NT2/D1 (cell line): ENCODE measurements around the gene KRT31.

Experiments used
- DNase-seq: peaks from one replicate; pipeline ENCODE4 v3.0.0-alpha.2; 2011; ENCODE audit warnings: low read depth, low spot score
- H3K27me3 ChIP-seq: 2 replicates; pipeline ENCODE4 v1.6.0; 2011; ENCODE audit warnings: mild to moderate bottlenecking; ENCODE audit not compliant: insufficient read length, insufficient read depth
- H3K36me3 ChIP-seq: 2 replicates; pipeline ENCODE4 v1.6.1; 2011; ENCODE audit warnings: mild to moderate bottlenecking, low read length, mixed read lengths; ENCODE audit not compliant: insufficient read depth, insufficient read length
- H3K4me1 ChIP-seq: 2 replicates; pipeline ENCODE4 v1.5.1; 2011; ENCODE audit not compliant: insufficient read depth, insufficient read length
- H3K4me3 ChIP-seq: 2 replicates; pipeline ENCODE4 v1.5.1; 2011; ENCODE audit warnings: low read depth; ENCODE audit not compliant: insufficient read length
- H3K9ac ChIP-seq: 2 replicates; pipeline ENCODE4 v1.6.0; 2011; ENCODE audit warnings: low read depth; ENCODE audit not compliant: insufficient read length
- H3K9me3 ChIP-seq: 2 replicates; pipeline ENCODE4 v1.5.1; 2011; ENCODE audit warnings: mild to moderate bottlenecking, low read length; ENCODE audit not compliant: insufficient read depth
- SUZ12 ChIP-seq: IDR thresholded peaks from 2 replicates; pipeline ENCODE4 v1.6.1; 2011; ENCODE audit not compliant: insufficient read length, insufficient read depth; ENCODE audit errors: extremely low read depth
- YY1 ChIP-seq: IDR thresholded peaks from 2 replicates; pipeline ENCODE4 v1.6.1; 2011; ENCODE audit not compliant: insufficient read length, insufficient read depth
- ZNF274 ChIP-seq: IDR thresholded peaks from 2 replicates; pipeline ENCODE4 v1.6.1; 2011; ENCODE audit warnings: mild to moderate bottlenecking, low read depth, low read length

Gene KRT31

GRCh38 chr17:41394254-41394996, 3.0 kb downstream of the KRT31 start:
- no peaks in the 10 kb centered on the region for H3K4me1 ChIP-seq
- H3K27me3 ChIP-seq, result no peaks in the 10 kb centered on the region
- H3K4me3 ChIP-seq, result no peak overlapping the region
- H3K9me3 ChIP-seq, result no peaks in the 10 kb centered on the region
- TF ChIP-seq SUZ12 (no peak), ZNF274 (no peak), YY1 (no peak)
- DNase-seq, result no peak
- H3K9ac ChIP-seq, result no peak overlapping the region
- no peaks in the 10 kb centered on the region for H3K36me3 ChIP-seq

GRCh38 chr17:41393826-41394225, 3.6 kb downstream of the KRT31 start:
- Histone ChIP-seq H3K9ac (no peak overlapping the region), H3K27me3 (no peaks in the 10 kb centered on the region), H3K9me3 (no peaks in the 10 kb centered on the region), H3K4me1 (no peaks in the 10 kb centered on the region), H3K4me3 (no peak overlapping the region), H3K36me3 (no peaks in the 10 kb centered on the region)
- no peak for DNase-seq
- TF ChIP-seq ZNF274 (no peak), YY1 (no peak), SUZ12 (no peak)

- TF ChIP-seq ZNF274 (no peak), YY1 (no peak), SUZ12 (no peak)
- H3K4me3 ChIP-seq, result no peak overlapping the region
- no peaks in the 10 kb centered on the region for H3K36me3 ChIP-seq
Observed at GRCh38 chr17:41393294-41393693, 4.1 kb downstream of the KRT31 start.

GRCh38 chr17:41392278-41392677, 5.1 kb downstream of the KRT31 start:
- no peak for DNase-seq
- H3K4me3 ChIP-seq, result no peak overlapping the region
- TF ChIP-seq SUZ12 (no peak), ZNF274 (no peak), YY1 (no peak)
- no peaks in the 10 kb centered on the region for H3K9me3 ChIP-seq
- H3K4me1 ChIP-seq, result no peaks in the 10 kb centered on the region
- no peaks in the 10 kb centered on the region for H3K27me3 ChIP-seq
- no peak overlapping the region for H3K9ac ChIP-seq
- H3K36me3 ChIP-seq, result no peaks in the 10 kb centered on the region

More at GRCh38 chr17:41393294-41393693, 4.1 kb downstream of the KRT31 start:
- Histone ChIP-seq H3K27me3 (no peaks in the 10 kb centered on the region), H3K4me1 (no peaks in the 10 kb centered on the region), H3K9me3 (no peaks in the 10 kb centered on the region), H3K9ac (no peak overlapping the region)
- no peak for DNase-seq

GRCh38 chr17:41391535-41391934, 5.9 kb downstream of the KRT31 start:
- Histone ChIP-seq H3K9ac (no peak overlapping the region), H3K4me3 (no peak overlapping the region), H3K9me3 (peaks cover under 1% of the 10 kb centered on the region; the same call in 1 of the 2 replicates), H3K4me1 (no peaks in the 10 kb centered on the region), H3K27me3 (no peaks in the 10 kb centered on the region), H3K36me3 (no peaks in the 10 kb centered on the region)
- TF ChIP-seq YY1, result no peak
- no peak for TF ChIP-seq SUZ12
- TF ChIP-seq ZNF274, result no peak
- no peak for DNase-seq

- Histone ChIP-seq H3K9me3 (peaks cover 7% of the 10 kb centered on the region), H3K27me3 (no peaks in the 10 kb centered on the region), H3K4me3 (no peak overlapping the region), H3K36me3 (no peaks in the 10 kb centered on the region), H3K9ac (no peak overlapping the region), H3K4me1 (no peaks in the 10 kb centered on the region)
- TF ChIP-seq ZNF274 (no peak), SUZ12 (no peak), YY1 (no peak)
- no peak for DNase-seq
Observed at GRCh38 chr17:41390411-41390938, 6.9 kb downstream of the KRT31 start.

GRCh38 chr17:41387670-41388069, 9.7 kb downstream of the KRT31 start:
- no peak for DNase-seq
- Histone ChIP-seq H3K27me3 (no peaks in the 10 kb centered on the region), H3K9ac (no peak overlapping the region), H3K4me1 (no peaks in the 10 kb centered on the region), H3K36me3 (no peaks in the 10 kb centered on the region), H3K9me3 (peaks cover 7% of the 10 kb centered on the region), H3K4me3 (no peak overlapping the region)
- TF ChIP-seq SUZ12, result no peak
- no peak for TF ChIP-seq YY1
- TF ChIP-seq ZNF274, result no peak
